ENCODE results near the gene IL1RL2.

DNA sequence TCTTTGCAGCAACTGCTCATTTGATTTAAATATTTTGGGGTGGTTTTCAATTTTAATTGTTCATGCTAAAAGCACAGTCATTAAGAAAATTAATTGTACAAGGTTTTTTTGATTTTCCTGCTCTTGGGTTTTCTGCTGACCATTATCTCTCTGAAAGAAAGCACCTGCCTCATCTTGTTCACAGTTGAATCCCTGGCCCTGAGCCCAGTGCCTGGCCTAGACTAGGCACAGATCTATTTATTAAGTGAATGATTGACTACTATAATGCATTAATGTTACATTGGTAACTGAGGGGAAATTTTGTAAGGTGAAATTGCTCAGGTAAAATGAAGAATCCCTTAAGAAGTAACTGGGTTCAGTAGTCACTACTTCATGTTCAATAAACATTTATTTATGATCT, 22.0 kb downstream of the IL1RL2 start:
- TF ChIP-seq, protein P1, sequence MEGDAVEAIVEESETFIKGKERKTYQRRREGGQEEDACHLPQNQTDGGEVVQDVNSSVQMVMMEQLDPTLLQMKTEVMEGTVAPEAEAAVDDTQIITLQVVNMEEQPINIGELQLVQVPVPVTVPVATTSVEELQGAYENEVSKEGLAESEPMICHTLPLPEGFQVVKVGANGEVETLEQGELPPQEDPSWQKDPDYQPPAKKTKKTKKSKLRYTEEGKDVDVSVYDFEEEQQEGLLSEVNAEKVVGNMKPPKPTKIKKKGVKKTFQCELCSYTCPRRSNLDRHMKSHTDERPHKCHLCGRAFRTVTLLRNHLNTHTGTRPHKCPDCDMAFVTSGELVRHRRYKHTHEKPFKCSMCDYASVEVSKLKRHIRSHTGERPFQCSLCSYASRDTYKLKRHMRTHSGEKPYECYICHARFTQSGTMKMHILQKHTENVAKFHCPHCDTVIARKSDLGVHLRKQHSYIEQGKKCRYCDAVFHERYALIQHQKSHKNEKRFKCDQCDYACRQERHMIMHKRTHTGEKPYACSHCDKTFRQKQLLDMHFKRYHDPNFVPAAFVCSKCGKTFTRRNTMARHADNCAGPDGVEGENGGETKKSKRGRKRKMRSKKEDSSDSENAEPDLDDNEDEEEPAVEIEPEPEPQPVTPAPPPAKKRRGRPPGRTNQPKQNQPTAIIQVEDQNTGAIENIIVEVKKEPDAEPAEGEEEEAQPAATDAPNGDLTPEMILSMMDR (IDR thresholded peaks at IDR 0.05): no peak
- TF ChIP-seq POLR2AphosphoS5 (IDR thresholded peaks at IDR 0.05; ENCODE audit: low read depth, low read length) (no peak), TCF7L2 (IDR thresholded peaks at IDR 0.05; ENCODE audit: low read depth, low read length) (no peak), SIN3A (IDR thresholded peaks at IDR 0.05; ENCODE audit: borderline replicate concordance, insufficient read depth, low read depth, low read length) (no peak)
- TF ChIP-seq, protein P2, sequence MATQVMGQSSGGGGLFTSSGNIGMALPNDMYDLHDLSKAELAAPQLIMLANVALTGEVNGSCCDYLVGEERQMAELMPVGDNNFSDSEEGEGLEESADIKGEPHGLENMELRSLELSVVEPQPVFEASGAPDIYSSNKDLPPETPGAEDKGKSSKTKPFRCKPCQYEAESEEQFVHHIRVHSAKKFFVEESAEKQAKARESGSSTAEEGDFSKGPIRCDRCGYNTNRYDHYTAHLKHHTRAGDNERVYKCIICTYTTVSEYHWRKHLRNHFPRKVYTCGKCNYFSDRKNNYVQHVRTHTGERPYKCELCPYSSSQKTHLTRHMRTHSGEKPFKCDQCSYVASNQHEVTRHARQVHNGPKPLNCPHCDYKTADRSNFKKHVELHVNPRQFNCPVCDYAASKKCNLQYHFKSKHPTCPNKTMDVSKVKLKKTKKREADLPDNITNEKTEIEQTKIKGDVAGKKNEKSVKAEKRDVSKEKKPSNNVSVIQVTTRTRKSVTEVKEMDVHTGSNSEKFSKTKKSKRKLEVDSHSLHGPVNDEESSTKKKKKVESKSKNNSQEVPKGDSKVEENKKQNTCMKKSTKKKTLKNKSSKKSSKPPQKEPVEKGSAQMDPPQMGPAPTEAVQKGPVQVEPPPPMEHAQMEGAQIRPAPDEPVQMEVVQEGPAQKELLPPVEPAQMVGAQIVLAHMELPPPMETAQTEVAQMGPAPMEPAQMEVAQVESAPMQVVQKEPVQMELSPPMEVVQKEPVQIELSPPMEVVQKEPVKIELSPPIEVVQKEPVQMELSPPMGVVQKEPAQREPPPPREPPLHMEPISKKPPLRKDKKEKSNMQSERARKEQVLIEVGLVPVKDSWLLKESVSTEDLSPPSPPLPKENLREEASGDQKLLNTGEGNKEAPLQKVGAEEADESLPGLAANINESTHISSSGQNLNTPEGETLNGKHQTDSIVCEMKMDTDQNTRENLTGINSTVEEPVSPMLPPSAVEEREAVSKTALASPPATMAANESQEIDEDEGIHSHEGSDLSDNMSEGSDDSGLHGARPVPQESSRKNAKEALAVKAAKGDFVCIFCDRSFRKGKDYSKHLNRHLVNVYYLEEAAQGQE (IDR thresholded peaks at IDR 0.05; ENCODE audit: insufficient read depth in 1 of 2, low read depth in 2 of 2, low read length in 1 of 2): no peak
